DMS53 treated with DMSO at 0.1 percent for 48 hours (cell line): ENCODE data around the gene PCDH19.

ENCODE experiments used
- DNase-seq: peaks from one replicate; lab custom pipeline; 2025; ENCODE audit not compliant: unreplicated experiment; lab: John Stamatoyannopoulos, UW

The PCDH19 gene

DNA sequence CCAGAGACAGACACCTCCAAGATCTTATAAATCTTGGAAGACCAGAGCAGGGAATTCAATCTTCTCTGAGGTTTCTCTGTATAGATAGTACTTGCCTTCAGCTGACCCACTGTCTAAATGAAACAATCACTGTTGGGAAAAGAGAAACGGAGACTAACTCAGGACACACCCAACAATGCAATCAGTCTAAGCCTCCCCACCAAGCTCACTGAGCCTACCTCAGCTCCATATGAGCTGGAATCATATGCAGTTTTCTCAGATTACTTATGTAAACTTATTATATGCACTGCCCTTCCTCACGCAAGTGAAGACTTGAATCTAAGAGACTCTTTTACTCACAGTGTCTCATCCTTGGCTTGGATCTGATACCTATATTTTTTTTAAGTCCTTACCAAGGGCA is 110.5 kb downstream of the PCDH19 start:
- DNase-seq, result no peak

GRCh38 chrX:100297728-100298127 is 112.3 kb downstream of the PCDH19 start:
- no peak for DNase-seq

DNA sequence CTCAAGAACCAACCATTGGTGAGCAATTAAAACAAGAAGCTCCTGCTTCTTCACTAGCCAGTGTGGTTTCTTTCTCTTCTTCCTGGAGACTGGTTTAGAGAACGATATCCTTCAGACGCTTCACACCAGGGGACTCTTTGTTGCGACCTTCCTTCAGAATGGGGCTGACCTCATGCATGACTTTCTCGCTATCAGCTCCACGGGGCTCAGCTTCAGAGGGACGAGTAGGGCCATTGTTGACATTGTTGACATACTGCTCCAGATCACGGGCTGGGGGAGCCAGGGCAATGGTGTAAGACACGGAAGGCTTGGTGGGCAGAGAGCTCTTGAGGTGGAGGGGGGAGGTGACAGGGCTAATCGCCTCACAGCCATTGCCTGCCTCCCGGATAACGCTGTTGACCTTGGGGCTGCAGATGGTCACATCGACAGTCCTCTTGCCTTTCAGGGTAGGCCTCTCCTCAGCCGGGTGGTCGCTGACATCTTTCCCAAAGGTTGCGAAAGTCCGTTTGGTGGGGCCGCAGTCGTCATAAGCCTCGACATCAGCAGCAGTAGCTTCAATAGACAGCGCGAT is 113.8 kb downstream of the PCDH19 start:
- no peak for DNase-seq

- DNase-seq, result no peak
These were observed 115.1 kb downstream of the PCDH19 start for GRCh38 chrX:100294965-100295364.

DNA sequence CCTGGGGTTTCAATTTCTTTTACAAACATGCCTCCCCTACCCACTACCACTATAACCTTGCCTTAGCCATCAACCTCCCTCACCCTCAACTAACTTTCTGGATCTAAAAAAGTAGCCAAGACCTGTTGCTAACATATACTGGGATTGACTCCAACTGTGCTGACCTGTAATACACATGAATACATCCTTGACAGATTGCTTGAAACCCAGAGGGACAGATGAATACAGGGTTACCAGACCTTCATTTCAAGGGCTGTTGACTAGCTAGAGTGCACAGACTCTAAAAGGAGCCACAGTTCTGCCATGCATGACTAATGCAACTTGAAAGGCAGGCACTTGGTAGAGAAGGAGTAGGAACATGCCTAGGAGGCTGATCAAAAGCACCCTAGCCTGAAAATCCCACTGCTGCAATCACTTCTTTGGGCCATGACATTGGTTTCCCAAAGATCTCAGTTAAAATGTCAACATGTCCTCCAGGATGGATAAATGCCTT is 121.0 kb downstream of the PCDH19 start:
- no peak for DNase-seq

- no peak for DNase-seq
These were observed 132.8 kb downstream of the PCDH19 start for GRCh38 chrX:100277231-100277630.

DNA sequence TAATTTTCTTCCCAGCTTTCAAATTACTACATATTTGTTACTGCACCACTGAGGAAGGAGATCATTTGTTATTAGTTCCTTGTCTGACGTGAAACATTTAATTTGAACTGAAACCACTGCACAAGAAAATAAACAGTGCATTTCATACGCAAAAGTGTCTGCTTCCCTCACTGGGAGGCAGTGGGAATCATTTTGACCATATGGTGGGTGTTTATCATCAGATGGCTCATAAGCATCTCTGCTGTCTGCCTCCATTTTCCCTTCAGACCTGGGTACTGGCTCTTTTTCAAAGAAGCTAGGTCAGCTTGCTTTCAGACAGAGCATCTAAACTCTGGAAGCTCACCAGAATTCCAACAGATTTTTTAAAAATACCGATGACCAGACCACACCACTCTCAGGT is 135.2 kb downstream of the PCDH19 start:
- DNase-seq, result no peak

- no peak for DNase-seq
These were observed 144.9 kb downstream of the PCDH19 start for GRCh38 chrX:100265179-100265578.

GRCh38 chrX:100264200-100264599 is 145.9 kb downstream of the PCDH19 start:
- no peak for DNase-seq

DNA sequence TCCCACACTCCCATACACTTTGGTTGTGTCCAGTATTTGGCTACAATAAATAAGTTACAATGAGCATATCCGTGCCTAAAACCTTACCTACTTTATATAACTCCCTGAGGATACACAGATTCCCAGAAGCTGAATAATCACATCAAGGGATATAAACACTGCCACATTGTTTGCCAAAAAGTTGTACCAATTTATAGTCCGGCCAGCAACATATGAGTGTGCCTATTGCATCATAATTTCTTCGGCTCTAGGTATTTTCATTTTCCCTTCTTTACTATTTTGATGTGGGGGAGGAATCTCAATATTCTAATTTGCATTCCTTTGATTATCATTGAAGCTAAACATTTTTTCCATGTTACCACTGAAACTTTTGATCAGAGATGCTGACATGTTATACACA is 146.4 kb downstream of the PCDH19 start:
- no peak for DNase-seq

- no peak for DNase-seq
These were observed 161.1 kb downstream of the PCDH19 start for GRCh38 chrX:100248885-100249493.

- DNase-seq, result no peak
These were observed 162.2 kb downstream of the PCDH19 start for GRCh38 chrX:100247826-100248225.

GRCh38 chrX:100244681-100245080 is 165.4 kb downstream of the PCDH19 start:
- no peak for DNase-seq
